Heart left ventricle (tissue), 13 donors: ENCODE measurements around the gene ECSCR.

Experiments used
- POLR2A ChIP-seq, 2 donors: fragments of 450-650 bp; IDR thresholded peaks; one replicate each; pipeline ENCODE4 v1.6.1; 2017; ENCODE audit warnings: antibody characterized with exemption in 2 of 2, mild to moderate bottlenecking in 2 of 2, moderate library complexity in 2 of 2
- TF ChIP-seq, protein P1 (sequence below), 12 donors: fragments of 200-600 bp; sonication (generic) in 4 of 12; IDR thresholded peaks; one replicate each; pipeline versions ENCODE4 v1.5.0 to v1.8.0; 2018 to 2022; ENCODE audit warnings: antibody characterized with exemption in 12 of 12, mild to moderate bottlenecking in 5 of 12
- donor health status: ischemic (EF 13 %, LVEDD 7.1; RV severe dilation, severe dysfunction).
- donor health status: DM: no; HTN: yes; CAD: no.
- donor health status: DM: no; HTN: no; CAD: no.
- donor health status: ischemic (EF 25% LVEDD 6.9; RV normal size, moderate dysfunction).
- donor health status: ischemic (EF 25% LVEDD 5.7; RV mildly dilated, moderate dysfunction).
- donor health status: ischemic (EF 35%, LVEDD 5.7; RV mildly dilated, moderate dysfunction).
- donor health status: nonischemic (EF 11% LVEDD 7.7; RV severe dilation, severe dysfunction).
- donor health status: DM: yes; HTN: yes; CAD: no.
- donor health status: PGD.
- donor health status: ischemic (EF 29% LVEDD 5.4; RV normal size, mild dysfunction).
- donor health status: nonischemic (EF 23%, LVEDD 6.1; RV moderate dilation, normal function).

DNA sequence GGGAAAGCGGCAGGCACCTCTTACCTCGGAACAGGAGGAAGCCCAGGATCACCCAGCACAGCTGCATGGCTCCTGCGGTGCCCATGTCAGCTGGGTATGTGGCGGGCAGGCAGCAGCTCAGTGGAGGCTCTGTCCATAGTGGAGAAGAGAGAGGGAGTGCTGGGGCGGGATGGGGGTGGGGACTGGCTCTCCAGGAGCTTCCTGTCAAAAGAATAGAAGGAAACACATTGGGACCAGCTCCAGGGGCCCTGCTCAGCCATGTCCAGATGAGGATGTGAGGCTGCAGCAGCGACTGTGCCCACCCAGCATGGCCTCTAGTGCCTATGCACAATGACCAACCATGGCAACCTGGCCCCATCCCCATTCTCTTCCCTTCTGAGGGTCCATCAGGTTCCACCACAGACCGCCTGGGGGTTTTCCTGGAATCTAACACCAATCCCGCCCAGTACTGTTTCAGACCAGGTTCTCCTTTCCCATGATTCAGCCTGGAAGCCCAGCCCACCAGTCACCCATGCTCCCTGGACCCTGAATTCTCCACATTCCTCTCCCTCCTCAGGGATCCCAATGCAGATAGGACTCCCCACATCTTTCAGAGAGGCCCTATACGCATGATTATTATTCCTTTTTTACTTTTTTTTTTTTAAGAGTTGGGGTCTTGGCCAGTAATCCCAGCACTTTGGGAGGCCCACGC is at the start of gene ECSCR:
- TF ChIP-seq, protein P1, sequence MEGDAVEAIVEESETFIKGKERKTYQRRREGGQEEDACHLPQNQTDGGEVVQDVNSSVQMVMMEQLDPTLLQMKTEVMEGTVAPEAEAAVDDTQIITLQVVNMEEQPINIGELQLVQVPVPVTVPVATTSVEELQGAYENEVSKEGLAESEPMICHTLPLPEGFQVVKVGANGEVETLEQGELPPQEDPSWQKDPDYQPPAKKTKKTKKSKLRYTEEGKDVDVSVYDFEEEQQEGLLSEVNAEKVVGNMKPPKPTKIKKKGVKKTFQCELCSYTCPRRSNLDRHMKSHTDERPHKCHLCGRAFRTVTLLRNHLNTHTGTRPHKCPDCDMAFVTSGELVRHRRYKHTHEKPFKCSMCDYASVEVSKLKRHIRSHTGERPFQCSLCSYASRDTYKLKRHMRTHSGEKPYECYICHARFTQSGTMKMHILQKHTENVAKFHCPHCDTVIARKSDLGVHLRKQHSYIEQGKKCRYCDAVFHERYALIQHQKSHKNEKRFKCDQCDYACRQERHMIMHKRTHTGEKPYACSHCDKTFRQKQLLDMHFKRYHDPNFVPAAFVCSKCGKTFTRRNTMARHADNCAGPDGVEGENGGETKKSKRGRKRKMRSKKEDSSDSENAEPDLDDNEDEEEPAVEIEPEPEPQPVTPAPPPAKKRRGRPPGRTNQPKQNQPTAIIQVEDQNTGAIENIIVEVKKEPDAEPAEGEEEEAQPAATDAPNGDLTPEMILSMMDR (IDR thresholded peaks at IDR 0.05): no peak
- no peak for TF ChIP-seq POLR2A (IDR thresholded peaks at IDR 0.05)
